ENCODE data around the gene SLC35F4. TPM values are rescaled to one million over a fixed set of nuclear protein-coding genes. Genes with fewer than 3 reads are reported as not detected.
A peak's percentile ranks its signal among the peaks of the same experiment; 100 is the strongest.

The SLC35F4 gene
- total and polyA plus RNA-seq, 2 of the 8 experiments (the other 6 are each of a cell fraction or from before 2014, with no cell fraction given): not detected

DNA sequence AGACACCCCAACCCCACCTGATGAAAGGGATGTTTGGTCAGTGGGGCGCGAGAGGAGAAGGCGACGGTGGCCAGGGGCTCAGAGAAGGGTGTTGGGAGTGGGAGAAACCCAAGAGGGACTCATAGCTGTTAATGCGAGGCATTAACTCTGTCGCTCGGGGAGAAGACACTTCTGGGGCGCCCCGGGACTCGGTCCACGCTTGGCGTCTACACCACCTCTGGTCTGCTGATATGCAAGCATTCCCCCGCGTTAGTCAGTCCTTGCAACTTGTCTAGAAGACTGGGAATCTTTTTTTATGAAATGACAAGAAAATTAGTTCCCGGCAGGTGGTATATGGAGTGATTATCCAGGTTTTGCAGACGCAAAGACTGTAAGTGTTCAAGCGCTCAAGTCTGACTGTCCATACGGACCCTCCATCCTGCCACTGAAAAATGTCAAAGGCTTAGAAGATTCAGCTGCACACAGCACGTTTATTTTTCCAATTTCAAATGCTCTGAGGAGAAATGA lies 360 bp upstream of the SLC35F4 start:
- H3K79me1 ChIP-seq (ENCODE audit: low read depth, low read length): no peaks in the 10 kb centered on the region
- no peak overlapping the region for H4K91ac ChIP-seq (replicated peaks; ENCODE audit: insufficient read length, low read length)
- H3K27me3 ChIP-seq (replicated peaks in 1 of 4; ENCODE audit: control insufficient read depth in 3 of 4, extremely low read depth in 1 of 4, insufficient read depth in 3 of 4, low read length in 3 of 4): peaks cover 7 to 20% (median 19%) of the 10 kb centered on the region in 4 experiments
- H4K5ac ChIP-seq (ENCODE audit: insufficient read length, low read depth, low read length): no peak overlapping the region
- no peak overlapping the region for H3K9ac ChIP-seq (replicated peaks in 1 of 4; ENCODE audit: extremely low read depth in 1 of 4, low read depth in 3 of 4, low read length in 3 of 4)
- peaks cover 10% of the 10 kb centered on the region; the same call in 1 of the 2 replicates for H3K23me2 ChIP-seq (ENCODE audit: low read depth, low read length)
- TF ChIP-seq SP4 (IDR thresholded peaks at IDR 0.05; ENCODE audit: low read length) (no peak), SUZ12 (IDR thresholded peaks at IDR 0.05; ENCODE audit: low read length) (0 out of 2 replicates have a peak, but pooled peaks have one; percentile 21)
- 40% methylated on average over 16 of the region's 19 CpGs; no CpG with 5 or more reads in 1 of the 2 experiments for WGBS, 2 experiments (ENCODE audit: extremely low coverage in 1 of 2, insufficient coverage in 1 of 2, insufficient read length in 1 of 2, insufficient replicate concordance in 2 of 2, low coverage in 1 of 2, low lambda C conversion rate in 2 of 2, missing lambda C conversion rate in 1 of 2)
- no peak overlapping the region for H3K14ac ChIP-seq (ENCODE audit: insufficient read length)
- FAIRE-seq: no peak
- CTCF ChIA-PET (ENCODE audit: partially characterized antibody): interaction anchor here (0.5 to 1.7 kb wide), 15 partner anchors 16 to 340 kb away, joined by 3 to 10 read pairs (median 3); no protein-coding TSS in a partner anchor
- H2BK120ac ChIP-seq (replicated peaks; ENCODE audit: low read depth, low read length): no peak overlapping the region
- H3K4me1 ChIP-seq (replicated peaks in 1 of 4; ENCODE audit: control insufficient read depth in 3 of 4, insufficient read depth in 4 of 4, low read length in 3 of 4): peaks cover 0 to 7% (median 3%) of the 10 kb centered on the region in 4 experiments; a peak in 5 of 7 replicates
- no peak overlapping the region for H2BK5ac ChIP-seq (ENCODE audit: low read depth, low read length)
- no peaks in the 10 kb centered on the region for H4K20me1 ChIP-seq (replicated peaks in 1 of 2; ENCODE audit: control insufficient read depth in 1 of 2, insufficient read depth in 2 of 2, low read length in 2 of 2)
- H2BK15ac ChIP-seq (ENCODE audit: low read length): no peak overlapping the region
- no peaks in the 10 kb centered on the region for H3K36me3 ChIP-seq (ENCODE audit: control insufficient read depth in 2 of 4, insufficient read depth in 4 of 4, low read length in 3 of 4)
- H2BK20ac ChIP-seq (ENCODE audit: low read length): no peak overlapping the region
- no peaks in the 10 kb centered on the region for H3K79me2 ChIP-seq (ENCODE audit: control insufficient read depth in 1 of 2, insufficient read depth in 2 of 2, low read length in 2 of 2)
- DNase-seq (ENCODE audit: low read depth in 1 of 2, low spot score in 2 of 2): no peak
- no peak overlapping the region for H2AK5ac ChIP-seq (ENCODE audit: low read depth, low read length)
- H2BK12ac ChIP-seq (ENCODE audit: low read depth, low read length): no peak overlapping the region
- H2AFZ ChIP-seq (ENCODE audit: low read length): no peak overlapping the region
- no peak overlapping the region for H3K56ac ChIP-seq (replicated peaks; ENCODE audit: insufficient read length, low read depth, low read length)
- H3K23ac ChIP-seq (ENCODE audit: insufficient read length): no peak overlapping the region
- no peaks in the 10 kb centered on the region for H3K9me3 ChIP-seq (ENCODE audit: insufficient read depth in 2 of 2, low read depth in 1 of 2, low read length in 1 of 2)
- POLR2A ChIA-PET (ENCODE audit: partially characterized antibody): no interaction called here
- H3K18ac ChIP-seq (ENCODE audit: extremely low read depth, low read length): peak overlapping the region; percentile 13; the same call in 1 of the 2 replicates
- H3K4me2 ChIP-seq (ENCODE audit: insufficient read depth in 1 of 2, low read depth in 2 of 2, low read length in 2 of 2): peak overlapping the region; percentile 76 to 83
- no peak overlapping the region for H4K8ac ChIP-seq (ENCODE audit: extremely low read depth, insufficient read depth, low read length)
- no peak overlapping the region for H3K27ac ChIP-seq (ENCODE audit: low read depth, low read length)
- no peak overlapping the region for H3K4ac ChIP-seq (replicated peaks; ENCODE audit: insufficient read length, low read depth, low read length)
- peak overlapping the region; percentile 43 to 72 (median 50); a peak in 7 of 8 replicates for H3K4me3 ChIP-seq (ENCODE audit: extremely low read depth in 1 of 4, insufficient read depth in 2 of 4, low read depth in 3 of 4, low read length in 4 of 4)
